ENCODE measurements around the gene PKP4.

The PKP4 gene

DNA sequence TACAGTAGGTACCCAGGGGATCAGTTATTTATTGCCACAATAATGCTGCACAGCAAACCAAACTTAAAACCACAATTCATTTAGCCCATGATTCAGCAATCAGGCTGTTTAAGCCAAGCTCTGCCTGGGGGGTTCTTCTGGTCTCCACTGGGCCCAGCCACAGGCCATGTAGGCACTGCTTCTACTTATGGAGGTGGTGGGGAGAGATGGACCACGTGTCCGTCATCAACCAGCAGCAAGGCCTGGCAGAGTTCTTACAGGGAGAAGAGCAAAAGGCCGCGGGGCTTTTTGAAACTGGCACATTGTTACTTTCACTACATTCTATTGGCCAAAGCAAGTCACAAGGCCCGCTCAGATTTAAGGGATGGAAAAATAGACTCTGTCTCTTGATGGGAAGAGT is 262.1 kb downstream of the PKP4 start:
- DNase-seq (ENCODE audit: low read depth) = no peak

GRCh38 chr2:158719403-158719802 is 262.7 kb downstream of the PKP4 start:
- no peak for DNase-seq (ENCODE audit: low read depth)

- no peak for DNase-seq (ENCODE audit: low read depth)
These were observed 265.7 kb downstream of the PKP4 start for GRCh38 chr2:158722266-158723105.

GRCh38 chr2:158723181-158723838 is 266.6 kb downstream of the PKP4 start:
- no peak for DNase-seq (ENCODE audit: low read depth)

GRCh38 chr2:158723921-158724802 is 267.4 kb downstream of the PKP4 start:
- DNase-seq (ENCODE audit: low read depth) = no peak

GRCh38 chr2:158724803-158725381 is 268.1 kb downstream of the PKP4 start:
- no peak for DNase-seq (ENCODE audit: low read depth)

GRCh38 chr2:158725441-158725891 is 268.7 kb downstream of the PKP4 start:
- no peak for DNase-seq (ENCODE audit: low read depth)

- no peak for DNase-seq (ENCODE audit: low read depth)
These were observed 270.3 kb downstream of the PKP4 start for GRCh38 chr2:158726911-158727592.

DNA sequence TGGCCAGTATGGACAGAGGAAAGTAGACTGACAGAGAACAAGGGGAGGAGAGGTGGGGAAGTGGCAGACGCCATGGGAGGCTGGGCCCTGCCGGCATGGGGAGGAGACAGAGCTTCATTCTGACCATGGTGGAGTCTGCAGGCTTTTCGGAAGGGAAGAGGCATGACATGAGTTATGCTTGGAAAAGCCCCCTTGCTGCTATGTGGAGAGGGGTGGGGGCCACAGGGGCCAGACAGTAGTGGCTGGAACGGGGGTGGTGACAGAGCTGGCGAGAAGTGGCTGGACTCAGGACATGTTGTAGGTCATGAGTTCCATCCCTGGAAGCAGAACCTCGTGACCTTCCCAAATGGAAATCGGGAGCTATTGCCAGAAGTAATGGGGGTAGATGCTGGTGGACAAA is 271.7 kb downstream of the PKP4 start:
- DNase-seq (ENCODE audit: low read depth) = no peak

DNA sequence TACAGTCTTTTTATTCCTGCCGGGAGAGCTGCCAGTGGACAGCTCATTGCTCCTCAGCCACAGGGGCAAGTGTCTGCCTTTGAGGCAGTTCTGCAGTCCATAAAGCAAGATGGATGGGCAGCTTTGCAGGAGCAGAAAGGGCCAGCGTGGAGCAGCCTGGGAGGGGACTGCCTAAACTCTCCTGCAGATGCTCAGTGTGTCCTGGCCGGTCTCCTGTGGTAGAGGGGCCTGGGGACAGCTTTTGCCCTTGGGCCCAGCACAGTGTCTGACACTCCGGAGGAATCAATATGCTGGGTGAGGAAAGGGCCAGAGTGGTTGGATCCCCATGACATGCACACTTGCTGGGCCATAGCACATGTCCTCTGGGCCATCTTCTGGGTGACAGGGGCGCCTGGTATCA is 272.7 kb downstream of the PKP4 start:
- DNase-seq (ENCODE audit: low read depth) = no peak

DNA sequence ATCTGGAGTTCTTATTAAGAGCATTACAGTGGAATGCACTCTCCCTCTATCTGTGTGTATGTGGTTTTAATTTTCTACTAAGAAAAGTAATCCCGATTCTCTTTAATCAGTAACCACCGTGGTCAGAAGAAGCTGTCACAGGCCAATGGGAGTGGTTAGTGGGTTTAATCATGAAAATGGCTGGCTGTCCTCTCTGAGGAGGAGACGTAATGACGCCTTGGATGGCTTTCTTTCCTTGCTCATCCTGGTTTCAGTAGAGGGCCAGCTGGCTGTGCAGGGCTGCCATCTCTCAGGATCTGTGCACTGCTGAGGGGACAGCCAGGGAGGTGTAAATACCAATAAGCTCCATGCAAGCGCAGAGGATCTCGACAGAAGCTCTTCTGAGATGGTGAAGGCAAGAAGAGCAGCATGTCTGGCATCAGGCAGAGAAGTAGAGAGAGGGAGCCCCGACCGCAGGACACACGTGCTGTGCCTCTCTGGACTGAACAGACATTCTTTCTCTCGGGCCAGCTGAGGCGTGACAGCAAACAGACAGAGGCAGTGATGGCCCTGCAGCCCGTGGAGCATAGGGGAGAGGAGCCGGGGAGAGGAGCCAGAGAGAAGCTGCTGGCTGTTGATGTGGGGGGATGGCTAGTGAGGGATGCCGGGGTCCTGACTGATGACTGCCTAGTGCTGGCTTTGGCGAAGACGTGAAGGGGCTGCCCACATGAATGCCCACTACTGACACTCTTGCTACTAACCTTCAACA is 273.3 kb downstream of the PKP4 start:
- no peak for DNase-seq (ENCODE audit: low read depth)

- DNase-seq (ENCODE audit: low read depth) = no peak
These were observed 273.9 kb downstream of the PKP4 start for GRCh38 chr2:158730621-158731140.

DNA sequence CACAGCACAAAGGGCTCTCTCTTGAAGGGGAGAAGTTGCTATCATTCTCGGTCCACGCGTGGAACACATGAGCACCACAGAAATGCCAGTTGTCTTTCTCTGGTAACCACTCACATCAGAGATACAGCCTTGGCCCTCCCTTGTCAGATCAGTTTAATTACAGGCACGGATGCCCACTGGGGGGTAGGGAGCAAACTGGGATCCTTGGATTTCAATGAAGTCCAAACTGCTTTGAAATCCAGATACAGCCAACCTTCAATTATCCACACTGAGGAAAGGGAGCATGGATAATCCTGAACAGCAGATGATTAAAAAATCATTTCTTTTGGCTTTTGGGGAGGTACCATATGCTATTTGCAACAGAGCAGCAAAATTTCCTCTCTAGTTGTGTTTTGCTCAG is 274.6 kb downstream of the PKP4 start:
- no peak for DNase-seq (ENCODE audit: low read depth)
